GM23338 (cell line): ENCODE measurements around the gene SLITRK2. TPM values are rescaled to one million over a fixed set of nuclear protein-coding genes. Genes with fewer than 3 reads are reported as not detected.

Source experiments
- ATAC-seq: fragments of 200-7000 bp; cut with Tn5 transposase; 3 replicates; pipeline ENCODE4 v1.9.1; 2020
- DNase-seq: peaks from one replicate; pipeline ENCODE4 v3.0.0-alpha.2; 2015; ENCODE audit warnings: low spot score
- H2AFZ ChIP-seq: fragments of 200-600 bp; sonication (generic); 2 replicates; pipeline ENCODE4 v1.8.0; 2016; ENCODE audit warnings: antibody characterized with exemption, mild to moderate bottlenecking, moderate library complexity
- H3F3A ChIP-seq: fragments of 200-600 bp; sonication (generic); replicated peaks from 2 replicates; pipeline ENCODE4 v1.8.0; 2017; ENCODE audit warnings: antibody characterized with exemption, mixed run types, low read depth
- H3K27ac ChIP-seq: fragments of 200-600 bp; sonication (generic); 2 replicates; pipeline ENCODE4 v1.6.1; 2016; ENCODE audit warnings: low read depth
- H3K27me3 ChIP-seq: fragments of 200-600 bp; sonication (generic); 2 replicates; pipeline ENCODE4 v1.8.0; 2016; ENCODE audit warnings: mild to moderate bottlenecking, mixed run types, moderate library complexity; ENCODE audit not compliant: insufficient read depth
- H3K36me3 ChIP-seq: fragments of 200-600 bp; sonication (generic); 2 replicates; pipeline ENCODE4 v1.8.0; 2016; ENCODE audit warnings: mild to moderate bottlenecking; ENCODE audit not compliant: insufficient read depth
- H3K4me1 ChIP-seq: fragments of 200-600 bp; sonication (generic); 2 replicates; pipeline ENCODE4 v1.8.0; 2016; ENCODE audit warnings: mild to moderate bottlenecking, moderate library complexity; ENCODE audit not compliant: insufficient read depth
- H3K4me2 ChIP-seq: fragments of 200-600 bp; sonication (generic); 2 replicates; pipeline ENCODE4 v1.7.1; 2017; ENCODE audit warnings: mixed run types
- H3K4me3 ChIP-seq: fragments of 200-600 bp; sonication (generic); 2 replicates; pipeline ENCODE4 v1.6.1; 2016; ENCODE audit warnings: mixed run types
- H3K79me2 ChIP-seq: fragments of 200-600 bp; sonication (generic); replicated peaks from 2 replicates; pipeline ENCODE4 v1.8.0; 2017; ENCODE audit warnings: mild to moderate bottlenecking; ENCODE audit not compliant: insufficient read depth
- H3K9me2 ChIP-seq: fragments of 200-600 bp; sonication (generic); 2 replicates; pipeline ENCODE4 v1.8.0; 2017; ENCODE audit not compliant: insufficient read depth
- H4K20me1 ChIP-seq: fragments of 200-600 bp; sonication (generic); replicated peaks from 2 replicates; pipeline ENCODE4 v1.8.0; 2017; ENCODE audit warnings: mild to moderate bottlenecking; ENCODE audit not compliant: insufficient read depth
- H3K27ac Mint-ChIP-seq: 2 replicates; pipeline ENCODE4 v1.8.0; 2020; ENCODE audit warnings: inconsistent platforms, mild to moderate bottlenecking, moderate library complexity, mixed read lengths
- H3K27me3 Mint-ChIP-seq: 3 replicates; pipeline ENCODE4 v1.8.0; 2022; ENCODE audit warnings: low read depth, mild to moderate bottlenecking, moderate library complexity, mixed read lengths, inconsistent platforms; ENCODE audit not compliant: insufficient read depth, poor library complexity
- H3K36me3 Mint-ChIP-seq: 3 replicates; pipeline ENCODE4 v1.8.0; 2021; ENCODE audit warnings: low read depth, mild to moderate bottlenecking, inconsistent platforms, moderate library complexity, mixed read lengths
- H3K4me1 Mint-ChIP-seq: 3 replicates; pipeline ENCODE4 v1.8.0; 2020; ENCODE audit warnings: mild to moderate bottlenecking, inconsistent platforms, mixed read lengths
- H3K4me3 Mint-ChIP-seq: 3 replicates; pipeline ENCODE4 v1.8.0; 2021; ENCODE audit warnings: moderate library complexity, mild to moderate bottlenecking, inconsistent platforms, mixed read lengths
- H3K9me3 Mint-ChIP-seq: 3 replicates; pipeline ENCODE4 v1.8.0; 2020; ENCODE audit warnings: moderate library complexity, mild to moderate bottlenecking, inconsistent platforms, mixed read lengths
- CREB1 ChIP-seq: fragments of 250-450 bp; sonication (Bioruptor Pico); IDR thresholded peaks from 2 replicates; pipeline ENCODE4 v1.5.0; 2020; ENCODE audit warnings: low read depth, mild to moderate bottlenecking, moderate library complexity
- EZH2 ChIP-seq: fragments of 200-600 bp; sonication (generic); IDR thresholded peaks from one replicate; pipeline ENCODE4 v1.8.0; 2017; ENCODE audit warnings: antibody characterized with exemption, mild to moderate bottlenecking, low read depth; ENCODE audit not compliant: unreplicated experiment
- EZH2phosphoT487 ChIP-seq: fragments of 200-600 bp; sonication (generic); IDR thresholded peaks from one replicate; pipeline ENCODE4 v1.8.1; 2018; ENCODE audit warnings: antibody characterized with exemption; ENCODE audit not compliant: unreplicated experiment
- JUNB ChIP-seq: IDR thresholded peaks from one replicate; pipeline ENCODE4 v1.6.1; 2016; ENCODE audit warnings: antibody characterized with exemption; ENCODE audit not compliant: unreplicated experiment
- POLR2AphosphoS5 ChIP-seq: IDR thresholded peaks from 2 replicates; pipeline ENCODE4 v1.6.1; 2016; ENCODE audit warnings: antibody characterized with exemption, low read depth
- REST ChIP-seq: IDR thresholded peaks from one replicate; pipeline ENCODE4 v1.6.1; 2018; ENCODE audit warnings: antibody characterized with exemption; ENCODE audit not compliant: unreplicated experiment
- STAT1 ChIP-seq: IDR thresholded peaks from one replicate; pipeline ENCODE4 v1.6.1; 2016; ENCODE audit warnings: antibody characterized with exemption; ENCODE audit not compliant: unreplicated experiment
- ZNF114 ChIP-seq: fragments of 250-450 bp; sonication (Bioruptor Pico); IDR thresholded peaks from 2 replicates; pipeline ENCODE4 v1.5.0; 2020; ENCODE audit warnings: mild to moderate bottlenecking, moderate library complexity
- ZNF331 ChIP-seq: fragments of 250-450 bp; sonication (Bioruptor Pico); IDR thresholded peaks from 2 replicates; pipeline ENCODE4 v1.5.0; 2020; ENCODE audit warnings: low read depth, mild to moderate bottlenecking, moderate library complexity
- polyA plus RNA-seq: library from polyadenylated mRNA; unstranded; fragments of >200 nt; fragmentation: Nextera tagmentation; extraction: Ambion mirVana; gene quantifications from 2 replicates; pipeline ENCODE4 v1.2.1, GENCODE V29; 2016
- total RNA-seq: library from RNA; depleted of rRNA; stranded (reverse); fragments of >200 nt; shearing (Covaris generic); gene quantifications from 2 replicates; pipeline ENCODE4 v1.2.3, GENCODE V29; 2014
- TF ChIP-seq, protein P1 (sequence below), 2 experiments: fragments of 200-600 bp in 1 of 2; sonication (generic) in 1 of 2; conservative IDR thresholded peaks; 2 replicates each; pipeline versions ENCODE4 v1.5.1 to v1.6.1; 2016 to 2017; ENCODE audit warnings: antibody characterized with exemption in 2 of 2, low read depth in 2 of 2, mild to moderate bottlenecking in 2 of 2, moderate library complexity in 1 of 2
- TF ChIP-seq, protein P2 (sequence below): fragments of 250-450 bp; sonication (Bioruptor Pico); IDR thresholded peaks from 2 replicates; pipeline ENCODE4 v1.5.0; 2020; ENCODE audit warnings: mild to moderate bottlenecking, moderate library complexity
- TF ChIP-seq, protein P3 (sequence below): IDR thresholded peaks from 2 replicates; pipeline ENCODE4 v1.6.1; 2016; ENCODE audit warnings: antibody characterized with exemption

SLITRK2 gene
- total and polyA plus RNA-seq, 2 experiments from 2014 or later, result 0.10 to 0.24 TPM

DNA sequence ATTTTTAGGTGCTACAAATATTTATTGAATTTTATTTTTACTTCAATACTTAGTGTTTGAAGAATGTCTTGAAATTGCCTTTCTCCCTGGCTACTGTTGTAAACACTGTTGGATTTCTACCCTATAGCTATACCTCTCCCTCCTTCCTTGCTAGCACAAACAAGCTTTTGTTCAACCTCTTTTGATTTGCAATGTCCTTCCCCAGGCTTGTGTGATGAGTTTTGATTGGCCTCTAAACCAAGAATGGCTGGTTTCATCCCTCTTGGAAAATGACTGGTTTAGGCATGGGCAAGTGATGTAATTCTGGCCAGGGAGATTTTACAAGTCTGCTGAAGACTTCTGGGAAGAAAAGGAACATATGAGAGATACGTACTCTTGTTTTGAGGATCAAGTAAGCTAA is 25.3 kb upstream of the SLITRK2 start:
- H3K27ac ChIP-seq, result no peak overlapping the region
- no peaks in the 10 kb centered on the region for H4K20me1 ChIP-seq
- DNase-seq (no peak), ATAC-seq (no peak)
- Mint-ChIP-seq H3K4me1 (no peaks in the 10 kb centered on the region), H3K27me3 (peaks cover 2% of the 10 kb centered on the region), H3K4me3 (no peak overlapping the region), H3K36me3 (no peaks in the 10 kb centered on the region), H3K9me3 (peaks cover 59% of the 10 kb centered on the region), H3K27ac (no peak overlapping the region)
- H3K9me2 ChIP-seq, result no peaks in the 10 kb centered on the region
- TF ChIP-seq JUNB, result no peak
- TF ChIP-seq, protein P1, sequence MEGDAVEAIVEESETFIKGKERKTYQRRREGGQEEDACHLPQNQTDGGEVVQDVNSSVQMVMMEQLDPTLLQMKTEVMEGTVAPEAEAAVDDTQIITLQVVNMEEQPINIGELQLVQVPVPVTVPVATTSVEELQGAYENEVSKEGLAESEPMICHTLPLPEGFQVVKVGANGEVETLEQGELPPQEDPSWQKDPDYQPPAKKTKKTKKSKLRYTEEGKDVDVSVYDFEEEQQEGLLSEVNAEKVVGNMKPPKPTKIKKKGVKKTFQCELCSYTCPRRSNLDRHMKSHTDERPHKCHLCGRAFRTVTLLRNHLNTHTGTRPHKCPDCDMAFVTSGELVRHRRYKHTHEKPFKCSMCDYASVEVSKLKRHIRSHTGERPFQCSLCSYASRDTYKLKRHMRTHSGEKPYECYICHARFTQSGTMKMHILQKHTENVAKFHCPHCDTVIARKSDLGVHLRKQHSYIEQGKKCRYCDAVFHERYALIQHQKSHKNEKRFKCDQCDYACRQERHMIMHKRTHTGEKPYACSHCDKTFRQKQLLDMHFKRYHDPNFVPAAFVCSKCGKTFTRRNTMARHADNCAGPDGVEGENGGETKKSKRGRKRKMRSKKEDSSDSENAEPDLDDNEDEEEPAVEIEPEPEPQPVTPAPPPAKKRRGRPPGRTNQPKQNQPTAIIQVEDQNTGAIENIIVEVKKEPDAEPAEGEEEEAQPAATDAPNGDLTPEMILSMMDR (conservative IDR thresholded peaks at IDR 0.05; ENCODE audit: low read depth in 2 of 2), result no peak
- TF ChIP-seq, protein P2, sequence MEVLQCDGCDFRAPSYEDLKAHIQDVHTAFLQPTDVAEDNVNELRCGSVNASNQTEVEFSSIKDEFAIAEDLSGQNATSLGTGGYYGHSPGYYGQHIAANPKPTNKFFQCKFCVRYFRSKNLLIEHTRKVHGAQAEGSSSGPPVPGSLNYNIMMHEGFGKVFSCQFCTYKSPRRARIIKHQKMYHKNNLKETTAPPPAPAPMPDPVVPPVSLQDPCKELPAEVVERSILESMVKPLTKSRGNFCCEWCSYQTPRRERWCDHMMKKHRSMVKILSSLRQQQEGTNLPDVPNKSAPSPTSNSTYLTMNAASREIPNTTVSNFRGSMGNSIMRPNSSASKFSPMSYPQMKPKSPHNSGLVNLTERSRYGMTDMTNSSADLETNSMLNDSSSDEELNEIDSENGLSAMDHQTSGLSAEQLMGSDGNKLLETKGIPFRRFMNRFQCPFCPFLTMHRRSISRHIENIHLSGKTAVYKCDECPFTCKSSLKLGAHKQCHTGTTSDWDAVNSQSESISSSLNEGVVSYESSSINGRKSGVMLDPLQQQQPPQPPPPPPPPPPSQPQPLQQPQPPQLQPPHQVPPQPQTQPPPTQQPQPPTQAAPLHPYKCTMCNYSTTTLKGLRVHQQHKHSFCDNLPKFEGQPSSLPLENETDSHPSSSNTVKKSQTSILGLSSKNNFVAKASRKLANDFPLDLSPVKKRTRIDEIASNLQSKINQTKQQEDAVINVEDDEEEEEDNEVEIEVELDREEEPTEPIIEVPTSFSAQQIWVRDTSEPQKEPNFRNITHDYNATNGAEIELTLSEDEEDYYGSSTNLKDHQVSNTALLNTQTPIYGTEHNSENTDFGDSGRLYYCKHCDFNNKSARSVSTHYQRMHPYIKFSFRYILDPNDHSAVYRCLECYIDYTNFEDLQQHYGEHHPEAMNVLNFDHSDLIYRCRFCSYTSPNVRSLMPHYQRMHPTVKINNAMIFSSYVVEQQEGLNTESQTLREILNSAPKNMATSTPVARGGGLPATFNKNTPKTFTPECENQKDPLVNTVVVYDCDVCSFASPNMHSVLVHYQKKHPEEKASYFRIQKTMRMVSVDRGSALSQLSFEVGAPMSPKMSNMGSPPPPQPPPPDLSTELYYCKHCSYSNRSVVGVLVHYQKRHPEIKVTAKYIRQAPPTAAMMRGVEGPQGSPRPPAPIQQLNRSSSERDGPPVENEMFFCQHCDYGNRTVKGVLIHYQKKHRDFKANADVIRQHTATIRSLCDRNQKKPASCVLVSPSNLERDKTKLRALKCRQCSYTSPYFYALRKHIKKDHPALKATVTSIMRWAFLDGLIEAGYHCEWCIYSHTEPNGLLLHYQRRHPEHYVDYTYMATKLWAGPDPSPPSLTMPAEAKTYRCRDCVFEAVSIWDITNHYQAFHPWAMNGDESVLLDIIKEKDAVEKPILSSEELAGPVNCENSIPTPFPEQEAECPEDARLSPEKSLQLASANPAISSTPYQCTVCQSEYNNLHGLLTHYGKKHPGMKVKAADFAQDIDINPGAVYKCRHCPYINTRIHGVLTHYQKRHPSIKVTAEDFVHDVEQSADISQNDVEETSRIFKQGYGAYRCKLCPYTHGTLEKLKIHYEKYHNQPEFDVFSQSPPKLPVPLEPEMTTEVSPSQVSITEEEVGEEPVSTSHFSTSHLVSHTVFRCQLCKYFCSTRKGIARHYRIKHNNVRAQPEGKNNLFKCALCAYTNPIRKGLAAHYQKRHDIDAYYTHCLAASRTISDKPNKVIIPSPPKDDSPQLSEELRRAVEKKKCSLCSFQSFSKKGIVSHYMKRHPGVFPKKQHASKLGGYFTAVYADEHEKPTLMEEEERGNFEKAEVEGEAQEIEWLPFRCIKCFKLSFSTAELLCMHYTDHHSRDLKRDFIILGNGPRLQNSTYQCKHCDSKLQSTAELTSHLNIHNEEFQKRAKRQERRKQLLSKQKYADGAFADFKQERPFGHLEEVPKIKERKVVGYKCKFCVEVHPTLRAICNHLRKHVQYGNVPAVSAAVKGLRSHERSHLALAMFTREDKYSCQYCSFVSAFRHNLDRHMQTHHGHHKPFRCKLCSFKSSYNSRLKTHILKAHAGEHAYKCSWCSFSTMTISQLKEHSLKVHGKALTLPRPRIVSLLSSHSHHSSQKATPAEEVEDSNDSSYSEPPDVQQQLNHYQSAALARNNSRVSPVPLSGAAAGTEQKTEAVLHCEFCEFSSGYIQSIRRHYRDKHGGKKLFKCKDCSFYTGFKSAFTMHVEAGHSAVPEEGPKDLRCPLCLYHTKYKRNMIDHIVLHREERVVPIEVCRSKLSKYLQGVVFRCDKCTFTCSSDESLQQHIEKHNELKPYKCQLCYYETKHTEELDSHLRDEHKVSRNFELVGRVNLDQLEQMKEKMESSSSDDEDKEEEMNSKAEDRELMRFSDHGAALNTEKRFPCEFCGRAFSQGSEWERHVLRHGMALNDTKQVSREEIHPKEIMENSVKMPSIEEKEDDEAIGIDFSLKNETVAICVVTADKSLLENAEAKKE (CRISPR knock-in tag), result no peak
- no peak for TF ChIP-seq ZNF114
- no peak for TF ChIP-seq STAT1
- TF ChIP-seq REST, result no peak
- TF ChIP-seq EZH2, result no peak
- TF ChIP-seq, protein P3, sequence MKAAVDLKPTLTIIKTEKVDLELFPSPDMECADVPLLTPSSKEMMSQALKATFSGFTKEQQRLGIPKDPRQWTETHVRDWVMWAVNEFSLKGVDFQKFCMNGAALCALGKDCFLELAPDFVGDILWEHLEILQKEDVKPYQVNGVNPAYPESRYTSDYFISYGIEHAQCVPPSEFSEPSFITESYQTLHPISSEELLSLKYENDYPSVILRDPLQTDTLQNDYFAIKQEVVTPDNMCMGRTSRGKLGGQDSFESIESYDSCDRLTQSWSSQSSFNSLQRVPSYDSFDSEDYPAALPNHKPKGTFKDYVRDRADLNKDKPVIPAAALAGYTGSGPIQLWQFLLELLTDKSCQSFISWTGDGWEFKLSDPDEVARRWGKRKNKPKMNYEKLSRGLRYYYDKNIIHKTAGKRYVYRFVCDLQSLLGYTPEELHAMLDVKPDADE, result no peak
- no peak for TF ChIP-seq EZH2phosphoT487
- TF ChIP-seq CREB1 (CRISPR knock-in tag), result no peak
- TF ChIP-seq ZNF331 (CRISPR knock-in tag), result no peak
- TF ChIP-seq POLR2AphosphoS5, result no peak
- H3K4me1 ChIP-seq, result no peaks in the 10 kb centered on the region
- H3K36me3 ChIP-seq, result no peaks in the 10 kb centered on the region
- no peak overlapping the region for H2AFZ ChIP-seq
- H3K27me3 ChIP-seq, result no peaks in the 10 kb centered on the region
- no peaks in the 10 kb centered on the region for H3K79me2 ChIP-seq
- H3K4me2 ChIP-seq, result no peak overlapping the region
- no peak overlapping the region for H3K4me3 ChIP-seq
- H3F3A ChIP-seq, result no peaks in the 10 kb centered on the region
